Occipital lobe (tissue), 2 donors: Measurements from ENCODE around the gene TDRKH. TPM values are rescaled to one million over a fixed set of nuclear protein-coding genes. Genes with fewer than 3 reads are reported as not detected.
"Not testable (repeated sequence)": the region's sequence is repeated elsewhere in the genome, so short reads cannot be mapped to it uniquely, and the experiment has no call there.

Experiments
- DNase-seq: peaks from one replicate; lab custom pipeline; 2025; lab: John Stamatoyannopoulos, UW
- total RNA-seq: library from RNA; depleted of rRNA; stranded (reverse); fragments of >200 nt; gene quantifications from one replicate; pipeline ENCODE4 v1.2.3, GENCODE V29; 2014

TDRKH gene
- total RNA-seq, 1 donor from 2014 or later = 17.6 TPM

- not testable (repeated sequence) for DNase-seq
Measured at GRCh38 chr1:151768351-151769066, 21.8 kb downstream of the TDRKH start.

GRCh38 chr1:151763990-151764389 is 26.3 kb downstream of the TDRKH start:
- no peak for DNase-seq

- DNase-seq = peak; percentile 90
Measured at GRCh38 chr1:151762941-151763921, 27.1 kb downstream of the TDRKH start, which contains the start of gene MRPL9. Gene MRPL9 (minus strand): TSS chr1:151763496. CDS start chr1:151763479, 17 bp downstream.

- no peak for DNase-seq
Measured at GRCh38 chr1:151760597-151761385, 29.5 kb downstream of the TDRKH start.

- DNase-seq = no peak
Measured at GRCh38 chr1:151759241-151759640, 31.1 kb downstream of the TDRKH start.

GRCh38 chr1:151756291-151756690 is 34.0 kb downstream of the TDRKH start:
- no peak for DNase-seq

GRCh38 chr1:151741516-151741915 is 48.8 kb downstream of the TDRKH start:
- no peak for DNase-seq

GRCh38 chr1:151739590-151740355 is 50.5 kb downstream of the TDRKH start:
- DNase-seq = no peak

GRCh38 chr1:151737479-151737878 is 52.8 kb downstream of the TDRKH start:
- DNase-seq = no peak

GRCh38 chr1:151737026-151737425 is 53.3 kb downstream of the TDRKH start:
- no peak for DNase-seq

- not testable (repeated sequence) for DNase-seq
Measured at GRCh38 chr1:151733995-151734394, 56.3 kb downstream of the TDRKH start.

GRCh38 chr1:151733126-151733525 is 57.2 kb downstream of the TDRKH start:
- no peak for DNase-seq

GRCh38 chr1:151729966-151730291 is 60.4 kb downstream of the TDRKH start:
- no peak for DNase-seq

- no peak for DNase-seq
Measured at GRCh38 chr1:151729157-151729965, 60.9 kb downstream of the TDRKH start.

GRCh38 chr1:151728151-151729054 is 61.9 kb downstream of the TDRKH start:
- peak; percentile 89 for DNase-seq

- no peak for DNase-seq
Measured at GRCh38 chr1:151723726-151724370, 66.5 kb downstream of the TDRKH start.
